Ovary (tissue), 3 donors: ENCODE data around the gene TNS4.

Experiments used
- EP300 ChIP-seq: sonication (generic); formaldehyde crosslinking; IDR thresholded peaks from one replicate; pipeline ENCODE4 v1.6.1; 2017; ENCODE audit warnings: antibody characterized with exemption
- POLR2A ChIP-seq: fragments of 450-650 bp; IDR thresholded peaks from one replicate; pipeline ENCODE4 v1.6.1; 2017; ENCODE audit warnings: antibody characterized with exemption, mild to moderate bottlenecking, moderate library complexity
- TF ChIP-seq, protein P1 (sequence below), 3 donors: fragments of 450-650 bp in 2 of 3; fragments of 200-600 bp in 1 of 3; IDR thresholded peaks; one replicate each; pipeline versions ENCODE4 v1.5.1 to v1.8.0; 2016 to 2022; ENCODE audit warnings: antibody characterized with exemption in 3 of 3, mild to moderate bottlenecking in 1 of 3
- donor health status: DM: no; HTN: no; CAD: no.

DNA sequence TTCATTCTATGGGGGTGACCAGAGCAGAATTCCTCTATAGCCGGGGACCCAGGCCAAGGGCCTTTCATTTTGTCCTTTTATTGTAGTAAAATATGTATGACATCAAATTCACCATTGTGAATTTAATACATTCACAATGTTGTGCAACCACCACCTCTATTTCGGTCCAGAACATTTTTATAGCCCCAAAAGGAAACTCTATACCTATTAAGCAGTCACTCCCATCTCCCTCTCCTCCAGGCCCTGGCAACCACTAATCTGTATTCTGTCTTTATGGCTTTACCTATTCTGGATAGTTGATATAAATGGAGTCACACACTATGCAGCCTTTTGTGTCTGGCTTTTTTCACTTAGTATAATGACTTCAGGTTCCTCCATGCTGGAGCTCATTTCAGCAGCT, 9.7 kb upstream of the TNS4 start:
- TF ChIP-seq, protein P1, sequence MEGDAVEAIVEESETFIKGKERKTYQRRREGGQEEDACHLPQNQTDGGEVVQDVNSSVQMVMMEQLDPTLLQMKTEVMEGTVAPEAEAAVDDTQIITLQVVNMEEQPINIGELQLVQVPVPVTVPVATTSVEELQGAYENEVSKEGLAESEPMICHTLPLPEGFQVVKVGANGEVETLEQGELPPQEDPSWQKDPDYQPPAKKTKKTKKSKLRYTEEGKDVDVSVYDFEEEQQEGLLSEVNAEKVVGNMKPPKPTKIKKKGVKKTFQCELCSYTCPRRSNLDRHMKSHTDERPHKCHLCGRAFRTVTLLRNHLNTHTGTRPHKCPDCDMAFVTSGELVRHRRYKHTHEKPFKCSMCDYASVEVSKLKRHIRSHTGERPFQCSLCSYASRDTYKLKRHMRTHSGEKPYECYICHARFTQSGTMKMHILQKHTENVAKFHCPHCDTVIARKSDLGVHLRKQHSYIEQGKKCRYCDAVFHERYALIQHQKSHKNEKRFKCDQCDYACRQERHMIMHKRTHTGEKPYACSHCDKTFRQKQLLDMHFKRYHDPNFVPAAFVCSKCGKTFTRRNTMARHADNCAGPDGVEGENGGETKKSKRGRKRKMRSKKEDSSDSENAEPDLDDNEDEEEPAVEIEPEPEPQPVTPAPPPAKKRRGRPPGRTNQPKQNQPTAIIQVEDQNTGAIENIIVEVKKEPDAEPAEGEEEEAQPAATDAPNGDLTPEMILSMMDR (IDR thresholded peaks at IDR 0.05), result no peak
- TF ChIP-seq EP300 (no peak), POLR2A (no peak)
